ENCODE measurements around the gene CCDC186. TPM values are rescaled to one million over a fixed set of nuclear protein-coding genes. Genes with fewer than 3 reads are reported as not detected.

CCDC186 gene
- 5.1 and 5.4 TPM in 2 replicates for total RNA-seq

GRCh38 chr10:114173921-114174694 lies at the start of gene CCDC186:
Gene CCDC186, minus strand, starts transcription at chr10:114174203. Its CDS starts 10,935 bp downstream, at chr10:114163268.

GRCh38 chr10:114179148-114179547 lies 5.1 kb upstream of the CCDC186 start, which contains the start of gene TDRD1:
Gene TDRD1, plus strand, starts transcription at chr10:114179353. Its CDS starts 8,479 bp downstream, at chr10:114187832.

Other genes with a start within 250 kb of the CCDC186 start
- not detected in 2 replicates for gene ADRB1, start 130.3 kb downstream of the CCDC186 start, total RNA-seq
- gene TDRD1, start 5.2 kb upstream of the CCDC186 start, total RNA-seq = 0.23 TPM in 1 of 2 replicates, not detected in the other
- gene VWA2, start 65.1 kb upstream of the CCDC186 start, total RNA-seq = not detected in 2 replicates
- 0.51 and 7.5 TPM in 2 replicates for gene AFAP1L2, start 230.3 kb upstream of the CCDC186 start, total RNA-seq

All from pericardium fibroblast (primary cell).